Stimulated activated CD8-positive, alpha-beta memory T cell treated with anti-CD3 and anti-CD28 coated beads, Interleukin-15, amount 100 ng/mL, for 24 hours (primary cell): Measurements from ENCODE around the gene CELA3B.
"Not testable (repeated sequence)": the region's sequence is repeated elsewhere in the genome, so short reads cannot be mapped to it uniquely, and the experiment has no call there.

Source experiments
- DNase-seq: peaks from one replicate; pipeline ENCODE4 v3.0.0-alpha.2; 2020; ENCODE audit warnings: low read depth

CELA3B gene, protein sequence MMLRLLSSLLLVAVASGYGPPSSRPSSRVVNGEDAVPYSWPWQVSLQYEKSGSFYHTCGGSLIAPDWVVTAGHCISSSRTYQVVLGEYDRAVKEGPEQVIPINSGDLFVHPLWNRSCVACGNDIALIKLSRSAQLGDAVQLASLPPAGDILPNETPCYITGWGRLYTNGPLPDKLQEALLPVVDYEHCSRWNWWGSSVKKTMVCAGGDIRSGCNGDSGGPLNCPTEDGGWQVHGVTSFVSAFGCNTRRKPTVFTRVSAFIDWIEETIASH

DNA sequence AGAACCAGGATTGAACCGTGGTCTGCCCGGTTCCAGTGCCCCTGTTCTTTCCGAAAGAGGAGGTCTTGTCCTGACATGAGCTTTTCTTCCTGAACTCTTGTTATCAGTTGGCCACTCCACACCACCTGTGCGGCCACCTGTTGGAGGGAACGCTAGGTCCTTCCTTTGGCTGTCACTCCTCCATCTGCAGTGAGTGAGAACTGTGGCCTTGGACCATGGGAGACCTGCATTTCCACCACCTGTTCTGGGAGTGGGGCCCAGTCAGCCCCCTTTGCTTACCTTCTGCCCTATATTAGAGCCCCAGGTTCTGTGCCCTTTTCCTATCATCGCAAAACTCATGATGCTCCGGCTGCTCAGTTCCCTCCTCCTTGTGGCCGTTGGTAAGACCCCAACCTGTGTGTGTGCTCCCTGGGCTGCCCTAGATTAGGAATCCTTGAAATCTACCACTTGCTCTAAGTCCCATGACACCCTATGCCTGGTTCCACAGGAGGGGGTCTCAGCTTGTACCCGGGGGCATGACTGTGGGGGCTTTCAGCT is at the start of gene CELA3B:
Gene CELA3B, plus strand, starts transcription at position 320 of the 537 bp plus-strand sequence. Its CDS starts 18 bp downstream, at position 338.
- not testable (repeated sequence) for DNase-seq

DNA sequence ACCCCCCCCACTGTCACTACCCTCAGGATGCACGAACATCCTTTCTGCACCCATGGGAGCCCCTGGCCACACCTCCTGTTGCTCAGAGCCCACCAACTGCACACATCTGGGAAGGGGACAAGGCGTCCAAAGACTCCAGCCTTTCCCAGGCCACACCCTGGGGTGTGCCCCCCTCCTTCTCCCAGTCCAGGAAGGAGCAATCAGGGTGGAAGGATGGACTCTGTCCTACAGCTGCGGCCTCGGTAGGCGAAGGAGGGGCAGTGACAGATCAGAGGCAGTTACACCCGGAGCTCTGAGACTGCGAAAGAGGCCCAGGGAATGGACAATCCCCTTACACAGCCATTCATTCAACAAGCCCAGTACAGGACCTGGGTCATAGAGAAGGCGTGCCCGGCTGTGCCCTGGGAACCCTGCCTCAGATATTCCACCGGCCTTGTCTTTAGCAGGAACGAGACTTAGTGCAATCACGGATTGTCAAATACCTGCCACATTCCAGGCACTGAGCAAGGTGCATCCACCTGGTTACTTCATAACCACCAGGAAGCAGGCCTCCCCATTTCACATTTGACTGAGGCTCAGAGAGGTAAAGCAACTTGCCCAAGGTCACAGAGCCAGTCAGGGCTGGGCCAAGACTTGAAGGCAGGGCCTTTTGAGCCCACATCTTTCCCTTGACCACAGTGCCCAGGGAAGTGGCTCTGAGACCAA is 49.1 kb upstream of the CELA3B start:
- DNase-seq, result no peak

GRCh38 chr1:21930080-21930571 is 46.7 kb upstream of the CELA3B start:
- no peak for DNase-seq

DNA sequence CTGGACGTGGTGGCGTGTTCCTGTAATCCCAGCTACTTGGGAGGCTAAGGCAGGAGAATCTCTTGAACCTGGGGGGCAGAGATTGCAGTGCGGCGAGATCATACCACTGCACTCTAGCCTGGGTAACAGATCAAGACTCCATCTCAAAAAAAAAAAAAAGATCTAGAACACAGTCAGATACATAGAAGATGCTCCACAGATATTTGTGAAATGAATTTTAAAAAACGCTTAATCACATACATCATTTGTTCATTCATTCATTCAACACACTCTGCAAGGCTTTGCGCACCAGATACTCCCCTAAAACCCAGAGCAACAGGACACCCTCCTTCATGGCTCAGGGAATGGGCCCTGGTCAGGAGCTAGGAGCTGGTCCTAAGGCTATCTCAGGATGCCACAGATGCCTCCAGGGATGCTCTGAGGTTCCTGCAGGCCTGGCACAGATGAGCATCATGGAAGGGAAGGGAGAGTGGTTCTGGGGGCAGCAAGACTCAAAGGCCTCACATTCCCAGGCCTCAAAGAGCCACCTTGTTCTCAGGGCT is 46.1 kb upstream of the CELA3B start:
- no peak for DNase-seq

DNA sequence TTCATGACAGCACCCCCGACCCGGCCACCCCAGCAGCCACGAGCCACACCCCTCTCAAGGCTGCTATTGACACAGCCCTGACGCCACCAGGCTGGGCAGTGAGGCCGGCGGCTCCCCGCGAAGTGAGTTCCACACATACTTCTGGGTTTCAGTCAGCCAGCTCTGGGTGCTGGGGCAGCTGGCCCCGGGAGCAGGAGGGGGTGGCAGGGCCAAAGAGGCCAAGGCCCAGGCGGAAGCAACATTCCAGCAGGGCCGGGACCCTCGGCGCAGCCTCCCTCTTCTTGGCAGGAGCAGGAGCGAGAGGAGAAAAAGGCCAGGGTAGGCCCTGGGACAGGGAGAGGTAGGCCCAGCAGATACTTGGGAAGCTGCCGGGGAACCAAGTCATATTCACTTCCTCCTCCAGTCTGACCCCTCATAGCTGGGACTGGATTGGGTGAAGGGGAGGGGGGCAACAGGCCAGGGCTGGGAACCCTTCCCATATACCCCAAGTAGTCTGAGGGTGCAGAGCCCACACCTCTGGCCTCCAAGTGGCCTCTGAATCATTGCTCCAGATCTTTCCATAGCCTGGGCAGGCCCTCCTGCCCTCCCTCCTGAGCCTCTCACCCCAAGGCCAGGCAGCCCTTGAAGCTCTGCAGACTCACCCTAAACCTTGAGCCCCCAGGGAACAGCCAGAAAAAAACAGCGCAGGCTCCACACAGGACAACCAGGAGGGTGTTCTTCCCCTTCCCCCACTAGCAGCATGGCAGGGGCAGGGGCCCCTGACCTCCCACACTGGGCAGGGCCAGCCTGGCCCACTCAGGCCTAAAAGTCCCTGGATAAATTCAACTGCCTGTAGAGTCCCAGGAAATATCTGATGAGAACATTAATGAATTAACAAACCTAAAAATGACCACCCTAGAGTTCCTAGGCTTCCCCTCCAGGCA is 45.4 kb upstream of the CELA3B start:
- DNase-seq, result no peak

DNA sequence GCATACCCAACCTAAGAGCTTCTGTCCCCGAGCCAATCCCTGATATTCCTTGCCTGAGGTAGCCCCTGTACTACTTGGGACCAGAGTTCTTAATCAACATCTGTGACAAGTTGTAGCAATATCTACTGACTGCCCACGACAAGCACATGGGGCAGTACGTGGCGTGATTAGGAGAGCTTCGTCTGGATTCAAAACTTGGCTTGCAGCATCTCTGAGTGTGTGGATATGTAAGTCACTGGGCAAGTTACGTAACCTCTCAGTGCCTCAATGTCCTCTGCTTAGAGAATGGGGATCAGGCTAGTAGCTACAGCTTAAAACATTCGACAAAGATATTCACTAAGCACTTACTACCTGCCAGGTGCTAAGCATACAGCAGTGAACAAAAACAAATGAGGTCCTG is 44.7 kb upstream of the CELA3B start:
- no peak for DNase-seq

GRCh38 chr1:21933397-21934248 is 43.2 kb upstream of the CELA3B start:
- no peak for DNase-seq

GRCh38 chr1:21935393-21935804 is 41.4 kb upstream of the CELA3B start:
- no peak for DNase-seq

DNA sequence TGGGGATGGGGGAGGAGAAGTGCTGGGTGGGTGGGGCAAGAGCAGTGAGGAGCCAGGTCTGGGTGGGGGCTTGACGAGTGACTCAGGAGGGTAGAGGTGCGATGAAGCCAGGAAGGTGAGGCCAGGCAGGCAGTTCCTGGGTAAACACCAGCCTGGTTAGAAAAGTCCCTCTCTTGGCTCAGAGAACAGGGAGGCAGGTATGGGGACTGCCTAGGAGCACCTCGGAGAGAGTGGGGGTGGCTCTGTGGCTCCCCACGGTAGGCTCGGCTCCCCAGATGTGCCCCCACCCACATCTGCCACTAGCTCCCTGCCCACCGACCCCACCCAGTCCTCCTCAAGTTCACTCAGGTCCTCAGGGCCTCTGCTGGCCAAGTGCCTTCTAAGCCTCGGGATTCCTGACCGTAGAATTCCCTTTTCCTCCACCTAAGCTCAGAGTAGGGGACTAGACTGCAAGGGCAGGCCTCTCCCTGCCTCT is 40.9 kb upstream of the CELA3B start:
- no peak for DNase-seq

DNA sequence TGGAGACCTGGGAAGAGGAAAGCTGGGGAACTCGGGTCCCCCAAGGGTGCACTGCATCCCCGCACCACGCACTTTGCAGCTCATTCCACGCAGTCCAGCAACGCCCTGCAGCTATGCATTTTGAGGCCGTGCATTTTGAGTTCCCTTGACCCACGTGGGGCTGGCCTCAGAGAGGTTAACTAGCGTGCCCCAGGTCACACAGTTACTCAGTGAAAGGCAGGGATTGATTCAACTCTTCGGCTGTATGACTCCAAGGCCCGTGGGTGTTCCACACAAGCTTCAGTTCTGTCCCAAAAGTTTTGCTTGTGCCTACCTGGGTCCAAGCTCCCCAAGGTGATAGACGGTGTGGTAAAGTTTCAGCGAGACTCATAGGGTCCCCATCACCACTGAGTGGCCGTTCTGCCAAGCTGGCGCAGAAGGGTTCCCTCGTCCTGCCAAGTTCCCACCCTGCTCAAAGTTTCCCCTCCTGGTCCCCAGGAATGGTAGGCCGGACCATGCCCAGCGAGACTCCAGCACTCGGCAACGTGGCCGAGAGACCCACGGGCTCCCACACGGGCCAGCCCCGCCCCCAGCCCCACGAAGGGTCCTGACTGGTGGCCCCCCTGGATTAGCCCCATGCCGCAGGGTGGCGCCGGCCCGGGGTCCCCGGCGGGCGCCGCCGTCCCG is 40.3 kb upstream of the CELA3B start:
- no peak for DNase-seq

DNA sequence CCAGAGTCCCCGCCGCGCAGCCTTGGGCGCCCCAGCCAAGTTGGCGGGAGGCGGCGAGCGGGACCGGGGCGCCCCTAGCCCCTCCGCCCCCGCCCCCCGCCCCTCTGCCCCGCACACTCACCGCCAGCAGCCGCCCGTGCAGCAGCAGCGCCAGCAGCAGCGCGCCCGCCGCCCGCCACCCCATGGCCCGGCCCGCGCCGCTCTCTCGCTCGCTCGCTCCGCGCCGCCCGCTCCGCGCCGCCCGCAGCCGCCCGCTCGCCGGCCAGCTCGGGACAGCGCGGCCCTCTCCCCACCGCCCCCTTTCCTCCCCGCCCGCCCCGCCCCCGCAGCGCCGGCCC is 39.8 kb upstream of the CELA3B start, which contains the start of gene HSPG2:
Gene HSPG2, minus strand, starts transcription at position 277 of the 338 bp plus-strand sequence. Its CDS starts 93 bp downstream, at position 184.
- DNase-seq, result no peak

DNA sequence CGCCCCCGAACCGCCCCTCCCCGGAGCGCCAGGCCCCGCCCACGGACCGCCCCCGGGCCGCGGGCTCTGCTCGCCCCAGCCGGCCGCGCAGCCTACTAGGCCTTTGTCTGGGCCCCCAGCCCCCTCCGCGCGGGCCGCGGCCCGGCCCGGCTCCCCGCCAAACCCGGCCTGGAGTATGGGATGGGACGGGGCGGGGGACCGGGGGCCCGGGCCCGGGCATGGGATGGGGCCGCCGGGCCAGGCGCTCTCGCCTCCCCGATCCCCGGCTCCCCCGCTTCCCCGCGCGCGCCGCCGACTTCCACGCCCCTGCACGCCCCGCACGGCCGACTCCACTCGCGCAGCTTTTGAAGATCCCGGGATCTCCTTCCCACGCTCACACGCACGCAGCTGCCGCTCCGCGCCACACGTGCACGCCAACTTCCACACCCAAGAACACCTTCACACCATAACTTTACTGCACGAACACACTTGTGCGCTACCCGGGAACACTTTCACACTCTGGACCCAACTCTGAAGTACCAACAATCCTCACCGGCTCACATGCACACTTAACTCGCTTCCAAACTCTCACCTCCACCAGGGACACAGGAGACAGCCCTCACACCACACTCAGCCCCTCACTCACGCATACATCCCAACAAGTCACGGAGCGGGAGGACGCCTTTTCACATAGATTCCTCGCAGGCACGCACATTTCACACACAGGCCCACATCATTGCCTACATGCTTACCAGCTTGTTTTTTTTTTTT is 39.3 kb upstream of the CELA3B start:
- DNase-seq, result peak; percentile 53

GRCh38 chr1:21938732-21939538 is 37.9 kb upstream of the CELA3B start:
- DNase-seq, result no peak

DNA sequence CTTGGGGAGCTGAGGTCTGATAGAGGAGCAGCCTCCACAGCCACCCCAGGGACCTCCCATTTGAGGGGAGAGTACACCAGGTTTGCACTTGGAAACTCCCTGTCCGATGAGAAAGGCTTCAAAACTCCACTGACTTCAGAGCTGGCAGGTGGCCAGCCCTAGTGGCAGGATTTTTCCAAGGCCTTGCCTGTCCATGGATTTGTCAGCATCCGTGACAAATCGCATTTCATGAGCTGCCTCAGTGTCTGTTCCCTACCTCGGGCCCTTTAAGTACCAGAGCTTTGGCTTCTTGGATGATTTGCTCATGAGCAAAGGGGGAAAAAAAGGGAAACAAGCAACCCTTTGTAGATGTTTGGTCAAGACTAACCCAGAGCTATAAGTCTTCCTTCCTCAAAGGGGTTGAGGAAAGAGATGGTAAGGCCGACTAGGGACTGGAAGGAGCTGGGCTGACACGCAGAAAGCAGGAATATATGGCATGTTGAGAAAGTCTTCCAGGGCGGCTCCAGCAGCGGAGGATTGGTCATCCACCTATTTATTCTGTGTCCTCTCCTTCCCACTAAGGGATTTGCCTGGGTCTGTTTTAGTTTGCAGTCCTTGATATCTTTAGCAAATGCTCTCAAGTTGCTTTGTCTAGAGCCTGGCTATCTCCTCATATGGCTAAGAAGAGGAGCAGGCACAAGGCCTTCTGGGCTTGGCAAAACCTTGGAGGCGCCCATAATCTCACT is 37.0 kb upstream of the CELA3B start:
- DNase-seq, result no peak

DNA sequence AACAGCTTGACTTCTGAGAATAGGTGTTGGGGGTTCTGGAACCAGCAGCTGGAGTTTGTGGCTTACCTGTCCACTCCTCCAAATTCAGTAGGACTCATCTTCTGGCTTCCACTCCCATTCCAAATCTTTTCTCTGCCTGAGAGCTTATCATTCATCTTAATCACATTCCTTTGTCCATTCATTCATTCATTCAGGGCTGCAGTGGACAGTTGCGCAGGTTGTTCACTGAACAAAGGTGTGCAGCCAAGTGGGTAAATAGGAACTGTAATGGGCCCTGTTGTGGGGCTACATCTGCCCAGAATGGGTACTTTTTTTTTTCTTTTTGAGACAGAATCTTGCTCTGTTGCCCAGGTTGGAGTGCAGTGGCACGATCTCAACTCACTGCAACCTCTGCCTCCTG is 36.3 kb upstream of the CELA3B start:
- no peak for DNase-seq

GRCh38 chr1:21941370-21941769 is 35.5 kb upstream of the CELA3B start:
- no peak for DNase-seq

GRCh38 chr1:21942464-21942863 is 34.4 kb upstream of the CELA3B start:
- DNase-seq, result no peak
